SW 1271 (cell line): ENCODE data around the gene ZIC2.

Experiments used
- DNase-seq, 2 experiments: peaks; one replicate each; lab custom pipeline; 2025; lab: John Stamatoyannopoulos, UW

The ZIC2 gene

GRCh38 chr13:99959540-99960230, 21.9 kb upstream of the ZIC2 start:
- no peak for DNase-seq

GRCh38 chr13:99960663-99961311, 20.8 kb upstream of the ZIC2 start:
- no peak for DNase-seq

GRCh38 chr13:99961636-99962035, 19.9 kb upstream of the ZIC2 start:
- no peak for DNase-seq

GRCh38 chr13:99962242-99962641, 19.3 kb upstream of the ZIC2 start:
- DNase-seq, result no peak

- no peak for DNase-seq
These were observed 17.7 kb upstream of the ZIC2 start for GRCh38 chr13:99963816-99964339.

GRCh38 chr13:99965329-99966000, 16.1 kb upstream of the ZIC2 start:
- no peak for DNase-seq

GRCh38 chr13:99966064-99966805, 15.3 kb upstream of the ZIC2 start:
- DNase-seq, result no peak

GRCh38 chr13:99967498-99967868, 14.1 kb upstream of the ZIC2 start:
- DNase-seq, result no peak

GRCh38 chr13:99967869-99968520, 13.6 kb upstream of the ZIC2 start:
- DNase-seq, result no peak

- no peak for DNase-seq
These were observed 12.8 kb upstream of the ZIC2 start for GRCh38 chr13:99968521-99969452.

GRCh38 chr13:99969453-99969918, 12.1 kb upstream of the ZIC2 start:
- no peak for DNase-seq

- DNase-seq, result peak; percentile 49 to 74
These were observed 11.5 kb upstream of the ZIC2 start for GRCh38 chr13:99969919-99970650.

- DNase-seq, result peak; percentile 19 to 67
These were observed 10.7 kb upstream of the ZIC2 start for GRCh38 chr13:99970651-99971575.

- DNase-seq, result peak in 1 of 2 experiments; percentile 36
These were observed 9.9 kb upstream of the ZIC2 start, which contains the start of gene ZIC5 for GRCh38 chr13:99971576-99972189. ZIC5 (minus strand) TSS chr13:99971767; CDS start chr13:99971603, 164 bp downstream.

GRCh38 chr13:99972190-99972731, 9.3 kb upstream of the ZIC2 start:
- DNase-seq, result no peak

GRCh38 chr13:99973163-99973807, 8.3 kb upstream of the ZIC2 start:
- DNase-seq, result no peak

GRCh38 chr13:99973808-99974185, 7.8 kb upstream of the ZIC2 start:
- DNase-seq, result no peak
